RWPE1 (cell line): ENCODE results near the gene PAX5.

Experiments used
- CTCF ChIA-PET: fragments of 350-600 bp; sonication (Branson Sonifier 250); formaldehyde crosslinking; extraction: SDS; loops from one replicate; lab custom pipeline; 2021; lab: Yijun Ruan, JAX
- POLR2A ChIA-PET: fragments of 400-600 bp; formaldehyde crosslinking; extraction: SDS; loops from one replicate; lab custom pipeline; 2020; ENCODE audit warnings: antibody characterized with exemption; ENCODE audit not compliant: low non-redundant PET; lab: Yijun Ruan, JAX
- DNase-seq: peaks from one replicate; pipeline ENCODE4 v3.0.0; 2012; ENCODE audit warnings: low spot score
- H3K27ac ChIP-seq: fragments of 450-650 bp; 2 replicates; pipeline ENCODE4 v1.5.1; 2017
- TF ChIP-seq, protein P1 (sequence below): fragments of 450-650 bp; conservative IDR thresholded peaks from 2 replicates; pipeline ENCODE4 v1.5.1; 2017; ENCODE audit warnings: low read depth, mild to moderate bottlenecking

PAX5 gene

GRCh38 chr9:36960575-36960955 lies 73.5 kb downstream of the PAX5 start:
- TF ChIP-seq, protein P1, sequence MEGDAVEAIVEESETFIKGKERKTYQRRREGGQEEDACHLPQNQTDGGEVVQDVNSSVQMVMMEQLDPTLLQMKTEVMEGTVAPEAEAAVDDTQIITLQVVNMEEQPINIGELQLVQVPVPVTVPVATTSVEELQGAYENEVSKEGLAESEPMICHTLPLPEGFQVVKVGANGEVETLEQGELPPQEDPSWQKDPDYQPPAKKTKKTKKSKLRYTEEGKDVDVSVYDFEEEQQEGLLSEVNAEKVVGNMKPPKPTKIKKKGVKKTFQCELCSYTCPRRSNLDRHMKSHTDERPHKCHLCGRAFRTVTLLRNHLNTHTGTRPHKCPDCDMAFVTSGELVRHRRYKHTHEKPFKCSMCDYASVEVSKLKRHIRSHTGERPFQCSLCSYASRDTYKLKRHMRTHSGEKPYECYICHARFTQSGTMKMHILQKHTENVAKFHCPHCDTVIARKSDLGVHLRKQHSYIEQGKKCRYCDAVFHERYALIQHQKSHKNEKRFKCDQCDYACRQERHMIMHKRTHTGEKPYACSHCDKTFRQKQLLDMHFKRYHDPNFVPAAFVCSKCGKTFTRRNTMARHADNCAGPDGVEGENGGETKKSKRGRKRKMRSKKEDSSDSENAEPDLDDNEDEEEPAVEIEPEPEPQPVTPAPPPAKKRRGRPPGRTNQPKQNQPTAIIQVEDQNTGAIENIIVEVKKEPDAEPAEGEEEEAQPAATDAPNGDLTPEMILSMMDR, result no peak
- CTCF ChIA-PET, result interaction anchor here (0.6 to 0.8 kb wide), 2 partner anchors 11 to 15 kb away, joined by 3 to 5 read pairs; no protein-coding TSS in a partner anchor
- POLR2A ChIA-PET, result no interaction called here
- H3K27ac ChIP-seq, result peak overlapping the region; percentile 62
- DNase-seq, result no peak

DNA sequence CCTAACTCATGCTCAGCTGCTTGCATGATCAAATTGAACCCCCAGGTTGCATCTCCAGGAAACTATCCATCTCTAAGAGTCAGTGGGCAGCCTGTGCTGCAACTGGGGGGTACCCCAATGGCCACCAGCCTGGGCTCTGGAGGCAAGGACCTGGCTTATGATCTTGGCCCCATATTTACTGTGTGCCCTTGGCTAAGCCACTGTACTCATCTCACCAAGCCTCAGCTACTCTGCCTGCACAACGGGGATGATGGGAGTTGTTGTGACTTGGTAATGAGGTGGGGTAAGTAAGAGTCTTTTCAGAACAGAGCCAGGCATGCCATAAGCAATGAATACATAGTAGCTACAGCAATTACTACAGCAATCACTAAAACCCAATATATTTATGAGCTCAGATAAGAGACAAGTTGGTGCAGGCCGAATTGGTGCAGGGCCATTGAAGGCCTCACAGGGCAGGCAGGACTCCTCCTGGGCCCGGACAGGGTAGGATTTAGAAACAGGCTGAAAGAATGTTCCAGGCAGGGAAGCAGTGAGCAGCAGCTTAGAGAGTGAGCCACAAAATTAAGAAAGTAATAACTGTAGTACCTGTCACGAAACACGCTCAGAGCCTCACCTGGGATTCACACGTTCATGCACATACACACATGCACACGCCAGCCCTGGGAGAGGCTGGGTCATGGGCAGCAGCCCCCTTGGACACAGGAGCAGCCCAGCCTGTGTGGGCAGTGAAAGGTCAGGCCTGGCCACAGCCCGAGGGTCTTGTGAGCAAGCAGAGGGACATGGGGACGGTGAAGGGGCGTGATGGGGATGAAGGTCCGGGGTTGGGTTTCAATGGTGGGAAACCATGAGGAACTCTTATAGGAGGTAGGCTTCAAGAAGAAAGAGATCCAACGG lies 74.1 kb downstream of the PAX5 start:
- DNase-seq, result peak; percentile 43
- ChIA-PET POLR2A (no interaction called here), CTCF (interaction anchor here (0.6 kb wide), 1 partner anchor 170 kb away, joined by 5 read pairs; no protein-coding TSS in a partner anchor)
- H3K27ac ChIP-seq, result peak overlapping the region; percentile 62
- TF ChIP-seq, protein P1, result no peak

- no peak overlapping the region for H3K27ac ChIP-seq
- POLR2A ChIA-PET, result no interaction called here
- DNase-seq, result no peak
- TF ChIP-seq, protein P1, result no peak
- CTCF ChIA-PET, result interaction anchor here (0.6 kb wide), 1 partner anchor 906 kb away, joined by 5 read pairs; no protein-coding TSS in a partner anchor
Observed at GRCh38 chr9:36956908-36957307, 77.2 kb downstream of the PAX5 start.

DNA sequence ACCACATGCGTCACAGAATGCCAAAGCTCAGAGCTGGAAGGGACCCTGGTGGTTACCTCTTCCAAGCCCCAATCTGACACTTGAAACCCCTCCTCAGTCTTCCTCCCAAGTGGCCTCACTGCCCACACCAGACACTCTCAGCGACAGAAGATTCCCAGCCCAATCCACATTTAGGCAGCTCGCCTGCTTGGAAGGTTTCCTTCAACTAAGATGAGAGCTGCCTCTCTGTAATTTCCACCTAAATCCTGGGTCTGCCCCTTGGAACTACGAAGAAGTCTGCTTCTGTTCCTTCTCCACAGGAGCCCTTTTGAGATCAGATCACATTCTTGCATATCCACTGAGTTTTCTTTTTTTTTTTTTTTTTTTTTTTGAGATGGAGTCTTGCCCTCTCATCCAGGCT lies 83.7 kb downstream of the PAX5 start:
- ChIA-PET CTCF (interaction anchor here (0.5 to 0.8 kb wide), 3 partner anchors 11 to 39 kb away, joined by 3 to 5 read pairs (median 5); no protein-coding TSS in a partner anchor), POLR2A (no interaction called here)
- H3K27ac ChIP-seq, result no peak overlapping the region
- no peak for DNase-seq
- TF ChIP-seq, protein P1, result no peak

DNA sequence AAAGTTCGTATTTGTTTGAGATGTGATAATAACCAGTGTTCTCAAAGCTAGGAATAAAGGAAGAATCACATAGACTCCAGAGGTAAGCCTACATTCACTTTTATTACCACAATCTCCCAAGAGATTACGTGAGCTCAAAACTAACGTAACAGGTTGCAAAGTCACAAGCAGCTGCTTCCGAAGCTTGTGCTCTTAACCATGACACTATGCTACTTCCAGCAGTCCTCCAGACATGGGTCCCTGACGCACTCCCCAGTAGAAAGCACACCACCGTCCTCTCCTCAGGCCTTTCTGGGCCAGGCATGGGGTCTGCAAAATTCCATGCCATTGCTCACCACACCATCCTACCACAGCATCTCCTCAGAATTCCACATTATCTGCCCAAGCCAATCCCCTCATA lies 84.6 kb downstream of the PAX5 start:
- DNase-seq, result no peak
- POLR2A ChIA-PET, result no interaction called here
- CTCF ChIA-PET, result interaction anchor here (0.8 kb wide), 1 partner anchor 9 kb away, joined by 3 read pairs; no protein-coding TSS in a partner anchor
- TF ChIP-seq, protein P1, result no peak
- no peak overlapping the region for H3K27ac ChIP-seq

GRCh38 chr9:36948051-36948450 lies 86.0 kb downstream of the PAX5 start:
- ChIA-PET CTCF (interaction anchor here (0.8 kb wide), 1 partner anchor 21 kb away, joined by 3 read pairs; no protein-coding TSS in a partner anchor), POLR2A (no interaction called here)
- no peak for DNase-seq
- H3K27ac ChIP-seq, result no peak overlapping the region
- TF ChIP-seq, protein P1, result no peak
